Measurements from ENCODE around the gene DPYD.

DNA sequence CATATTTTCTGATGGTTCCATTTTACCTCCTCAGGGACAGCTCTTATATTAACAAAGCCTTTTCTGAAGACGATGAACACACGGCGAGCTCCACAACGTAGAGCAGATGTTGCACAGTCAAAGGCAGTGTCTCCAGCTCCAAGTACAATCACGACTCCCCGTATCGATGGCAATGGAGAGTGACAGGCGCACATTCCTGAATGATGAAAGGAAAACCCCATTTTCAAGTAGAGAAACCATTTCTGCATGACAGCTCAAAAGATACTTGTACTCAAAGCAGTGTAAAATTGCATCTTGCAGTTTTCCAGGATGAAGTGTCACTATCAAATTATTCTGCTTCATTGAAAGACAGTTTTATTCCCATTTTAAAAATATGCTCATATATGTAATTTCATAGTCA, 327.6 kb downstream of the DPYD start:
- TF ChIP-seq, protein P1, sequence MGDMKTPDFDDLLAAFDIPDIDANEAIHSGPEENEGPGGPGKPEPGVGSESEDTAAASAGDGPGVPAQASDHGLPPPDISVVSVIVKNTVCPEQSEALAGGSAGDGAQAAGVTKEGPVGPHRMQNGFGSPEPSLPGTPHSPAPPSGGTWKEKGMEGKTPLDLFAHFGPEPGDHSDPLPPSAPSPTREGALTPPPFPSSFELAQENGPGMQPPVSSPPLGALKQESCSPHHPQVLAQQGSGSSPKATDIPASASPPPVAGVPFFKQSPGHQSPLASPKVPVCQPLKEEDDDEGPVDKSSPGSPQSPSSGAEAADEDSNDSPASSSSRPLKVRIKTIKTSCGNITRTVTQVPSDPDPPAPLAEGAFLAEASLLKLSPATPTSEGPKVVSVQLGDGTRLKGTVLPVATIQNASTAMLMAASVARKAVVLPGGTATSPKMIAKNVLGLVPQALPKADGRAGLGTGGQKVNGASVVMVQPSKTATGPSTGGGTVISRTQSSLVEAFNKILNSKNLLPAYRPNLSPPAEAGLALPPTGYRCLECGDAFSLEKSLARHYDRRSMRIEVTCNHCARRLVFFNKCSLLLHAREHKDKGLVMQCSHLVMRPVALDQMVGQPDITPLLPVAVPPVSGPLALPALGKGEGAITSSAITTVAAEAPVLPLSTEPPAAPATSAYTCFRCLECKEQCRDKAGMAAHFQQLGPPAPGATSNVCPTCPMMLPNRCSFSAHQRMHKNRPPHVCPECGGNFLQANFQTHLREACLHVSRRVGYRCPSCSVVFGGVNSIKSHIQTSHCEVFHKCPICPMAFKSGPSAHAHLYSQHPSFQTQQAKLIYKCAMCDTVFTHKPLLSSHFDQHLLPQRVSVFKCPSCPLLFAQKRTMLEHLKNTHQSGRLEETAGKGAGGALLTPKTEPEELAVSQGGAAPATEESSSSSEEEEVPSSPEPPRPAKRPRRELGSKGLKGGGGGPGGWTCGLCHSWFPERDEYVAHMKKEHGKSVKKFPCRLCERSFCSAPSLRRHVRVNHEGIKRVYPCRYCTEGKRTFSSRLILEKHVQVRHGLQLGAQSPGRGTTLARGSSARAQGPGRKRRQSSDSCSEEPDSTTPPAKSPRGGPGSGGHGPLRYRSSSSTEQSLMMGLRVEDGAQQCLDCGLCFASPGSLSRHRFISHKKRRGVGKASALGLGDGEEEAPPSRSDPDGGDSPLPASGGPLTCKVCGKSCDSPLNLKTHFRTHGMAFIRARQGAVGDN (IDR thresholded peaks at IDR 0.05), result no peak
- no peak for TF ChIP-seq RAD51 (IDR thresholded peaks at IDR 0.05)
- TF ChIP-seq, protein P2, sequence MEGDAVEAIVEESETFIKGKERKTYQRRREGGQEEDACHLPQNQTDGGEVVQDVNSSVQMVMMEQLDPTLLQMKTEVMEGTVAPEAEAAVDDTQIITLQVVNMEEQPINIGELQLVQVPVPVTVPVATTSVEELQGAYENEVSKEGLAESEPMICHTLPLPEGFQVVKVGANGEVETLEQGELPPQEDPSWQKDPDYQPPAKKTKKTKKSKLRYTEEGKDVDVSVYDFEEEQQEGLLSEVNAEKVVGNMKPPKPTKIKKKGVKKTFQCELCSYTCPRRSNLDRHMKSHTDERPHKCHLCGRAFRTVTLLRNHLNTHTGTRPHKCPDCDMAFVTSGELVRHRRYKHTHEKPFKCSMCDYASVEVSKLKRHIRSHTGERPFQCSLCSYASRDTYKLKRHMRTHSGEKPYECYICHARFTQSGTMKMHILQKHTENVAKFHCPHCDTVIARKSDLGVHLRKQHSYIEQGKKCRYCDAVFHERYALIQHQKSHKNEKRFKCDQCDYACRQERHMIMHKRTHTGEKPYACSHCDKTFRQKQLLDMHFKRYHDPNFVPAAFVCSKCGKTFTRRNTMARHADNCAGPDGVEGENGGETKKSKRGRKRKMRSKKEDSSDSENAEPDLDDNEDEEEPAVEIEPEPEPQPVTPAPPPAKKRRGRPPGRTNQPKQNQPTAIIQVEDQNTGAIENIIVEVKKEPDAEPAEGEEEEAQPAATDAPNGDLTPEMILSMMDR (IDR thresholded peaks at IDR 0.05 in 2 of 3, conservative IDR thresholded peaks at IDR 0.05 in 1 of 3; ENCODE audit: control insufficient read depth in 2 of 3, extremely low read depth in 1 of 3, insufficient read depth in 1 of 3, low read depth in 3 of 3, low read length in 3 of 3), result no peak
- no peak for TF ChIP-seq POLR2A (IDR thresholded peaks at IDR 0.05; ENCODE audit: low read depth, low read length)
- no peak for TF ChIP-seq MXI1 (IDR thresholded peaks at IDR 0.05; ENCODE audit: low read depth, low read length)

All from GM12878 (cell line).